ENCODE data around the gene BCL2L15. TPM values are rescaled to one million over a fixed set of nuclear protein-coding genes. Genes with fewer than 3 reads are reported as not detected.

The BCL2L15 gene
- total and polyA plus RNA-seq, 2 of the 8 experiments (the other 6 are each of a cell fraction or from before 2014, with no cell fraction given): 0.32 to 0.36 TPM

GRCh38 chr1:113899111-113899510 is 11.7 kb upstream of the BCL2L15 start:
- Histone ChIP-seq H2BK15ac (ENCODE audit: low read length) (no peak overlapping the region), H3K27ac (ENCODE audit: low read depth, low read length) (no peak overlapping the region), H2AFZ (ENCODE audit: low read length) (no peak overlapping the region), H4K20me1 (replicated peaks in 1 of 2; ENCODE audit: control insufficient read depth in 1 of 2, insufficient read depth in 2 of 2, low read length in 2 of 2) (no peaks in the 10 kb centered on the region), H3K79me1 (ENCODE audit: low read depth, low read length) (no peaks in the 10 kb centered on the region), H3K79me2 (ENCODE audit: control insufficient read depth in 1 of 2, insufficient read depth in 2 of 2, low read length in 2 of 2) (no peaks in the 10 kb centered on the region), H3K9me3 (ENCODE audit: insufficient read depth in 2 of 2, low read depth in 1 of 2, low read length in 1 of 2) (no peaks in the 10 kb centered on the region), H3K9ac (replicated peaks in 1 of 4; ENCODE audit: extremely low read depth in 1 of 4, low read depth in 3 of 4, low read length in 3 of 4) (no peak overlapping the region), H3K4me1 (replicated peaks in 1 of 4; ENCODE audit: control insufficient read depth in 3 of 4, insufficient read depth in 4 of 4, low read length in 3 of 4) (peaks cover 0 to 2% (median 0%) of the 10 kb centered on the region in 4 experiments; a peak in 3 of 7 replicates), H3K14ac (ENCODE audit: insufficient read length) (no peak overlapping the region), H3K4me2 (ENCODE audit: insufficient read depth in 1 of 2, low read depth in 2 of 2, low read length in 2 of 2) (no peak overlapping the region), H4K91ac (replicated peaks; ENCODE audit: insufficient read length, low read length) (no peak overlapping the region), H4K5ac (ENCODE audit: insufficient read length, low read depth, low read length) (no peak overlapping the region), H2BK20ac (ENCODE audit: low read length) (no peak overlapping the region), H3K23ac (ENCODE audit: insufficient read length) (no peak overlapping the region), H3K18ac (ENCODE audit: extremely low read depth, low read length) (no peak overlapping the region), H3K56ac (replicated peaks; ENCODE audit: insufficient read length, low read depth, low read length) (no peak overlapping the region), H2AK5ac (ENCODE audit: low read depth, low read length) (no peak overlapping the region), H2BK120ac (replicated peaks; ENCODE audit: low read depth, low read length) (no peak overlapping the region), H3K4ac (replicated peaks; ENCODE audit: insufficient read length, low read depth, low read length) (no peak overlapping the region), H4K8ac (ENCODE audit: extremely low read depth, insufficient read depth, low read length) (no peak overlapping the region), H3K23me2 (ENCODE audit: low read depth, low read length) (peaks cover 2% of the 10 kb centered on the region; the same call in 1 of the 2 replicates), H3K27me3 (replicated peaks in 1 of 4; ENCODE audit: control insufficient read depth in 3 of 4, extremely low read depth in 1 of 4, insufficient read depth in 3 of 4, low read length in 3 of 4) (no peaks in the 10 kb centered on the region), H3K4me3 (ENCODE audit: extremely low read depth in 1 of 4, insufficient read depth in 2 of 4, low read depth in 3 of 4, low read length in 4 of 4) (no peak overlapping the region), H2BK12ac (ENCODE audit: low read depth, low read length) (no peak overlapping the region), H2BK5ac (ENCODE audit: low read depth, low read length) (no peak overlapping the region), H3K36me3 (ENCODE audit: control insufficient read depth in 2 of 4, insufficient read depth in 4 of 4, low read length in 3 of 4) (peaks cover 0 to 15% (median 7%) of the 10 kb centered on the region in 4 experiments; a peak in 6 of 8 replicates)
- POLR2A ChIA-PET (ENCODE audit: partially characterized antibody): no interaction called here
- DNase-seq (ENCODE audit: low read depth in 1 of 2, low spot score in 2 of 2) (no peak), FAIRE-seq (no peak)
- CTCF ChIA-PET (ENCODE audit: partially characterized antibody): no interaction called here
- TF ChIP-seq CTCF (IDR thresholded peaks at IDR 0.05; ENCODE audit: control extremely low read depth in 1 of 3, insufficient read depth in 1 of 3, low read depth in 1 of 3, low read length in 3 of 3) (no peak), CHD1 (IDR thresholded peaks at IDR 0.05; ENCODE audit: low read depth, low read length) (no peak), BRCA1 (IDR thresholded peaks at IDR 0.05; ENCODE audit: low read depth, low read length) (no peak), HDAC2 (IDR thresholded peaks at IDR 0.05; ENCODE audit: borderline replicate concordance in 1 of 2, low read depth in 2 of 2, low read length in 2 of 2) (no peak), CBX8 (IDR thresholded peaks at IDR 0.05; ENCODE audit: borderline replicate concordance, low read depth, low read length) (no peak), HDAC6 (IDR thresholded peaks at IDR 0.05; ENCODE audit: low read depth, low read length) (no peak), EGR1 (IDR thresholded peaks at IDR 0.05; ENCODE audit: borderline replicate concordance, low read depth, low read length) (no peak), CHD2 (IDR thresholded peaks at IDR 0.05; ENCODE audit: low read length) (no peak), ZNF274 (IDR thresholded peaks at IDR 0.05; ENCODE audit: borderline replicate concordance, extremely low read depth, low read length) (no peak), CBX5 (IDR thresholded peaks at IDR 0.05; ENCODE audit: low read depth, low read length) (no peak), NANOG (IDR thresholded peaks at IDR 0.05; ENCODE audit: insufficient read depth, low read depth, low read length, poor library complexity, severe bottlenecking) (no peak), SP4 (IDR thresholded peaks at IDR 0.05; ENCODE audit: low read length) (no peak), GTF2F1 (IDR thresholded peaks at IDR 0.05; ENCODE audit: borderline replicate concordance, low read depth, low read length) (no peak)
